Measurements from ENCODE around the gene MEN1. TPM values are rescaled to one million over a fixed set of nuclear protein-coding genes. Genes with fewer than 3 reads are reported as not detected.

The MEN1 gene
- total RNA-seq, 2 experiments from 2014 or later: 16.4 to 17.7 TPM

- peaks cover 36% of the 10 kb centered on the region for H3K4me1 Mint-ChIP-seq (ENCODE audit: low read depth)
- intact Hi-C loops (cut with DNase I, micrococcal nuclease): loop anchor here in 1 of 2 experiments (5.0 kb wide), 2 partner anchors 83 to 308 kb away; partner anchors contain the start of gene TM7SF2
- no peak for TF ChIP-seq CTCF (IDR thresholded peaks at IDR 0.05)
- Histone ChIP-seq H3K4me3 (ENCODE audit: low read length) (peak overlapping the region; percentile 85), H3K27ac (ENCODE audit: low read depth in 1 of 2, low read length in 2 of 2) (peak overlapping the region; percentile 86 to 95), H3K4me1 (ENCODE audit: insufficient read depth, low read length) (peaks cover 42% of the 10 kb centered on the region), H3K27me3 (ENCODE audit: control insufficient read depth in 1 of 2, insufficient read depth in 2 of 2, low read length in 2 of 2) (no peaks in the 10 kb centered on the region), H3K36me3 (ENCODE audit: insufficient read depth, low read length) (peaks cover 55% of the 10 kb centered on the region), H3K9me3 (ENCODE audit: control insufficient read depth in 1 of 2, insufficient read depth in 1 of 2, low read length in 2 of 2) (no peaks in the 10 kb centered on the region)
- ChIA-PET CTCF (interaction anchor here (1.2 to 1.9 kb wide), 3 partner anchors 40 to 84 kb away, joined by 3 to 4 read pairs (median 4); partner anchors contain the start of gene CDC42BPG), POLR2A (interaction anchor here (0.9 to 5.7 kb wide), 11 partner anchors 10 to 331 kb away, joined by 3 to 81 read pairs (median 8); partner anchors contain the start of genes CDC42BPG, EHD1, RASGRP2 and SF1)
- no peaks in the 10 kb centered on the region for H3K27me3 Mint-ChIP-seq
- H3K36me3 Mint-ChIP-seq (ENCODE audit: low read depth): peaks cover 58% of the 10 kb centered on the region
- H3K9me3 Mint-ChIP-seq: no peaks in the 10 kb centered on the region
- H3K4me3 Mint-ChIP-seq: peak overlapping the region; percentile 91
- no peak for ATAC-seq (ENCODE audit: poor library complexity)
- H3K27ac Mint-ChIP-seq: peak overlapping the region; percentile 91
- peak in 1 of 14 experiments; percentile 55 for DNase-seq
These were observed 6.5 kb downstream of the MEN1 start for GRCh38 chr11:64803846-64804345.

GRCh38 chr11:64803158-64803845 lies 7.0 kb downstream of the MEN1 start, which contains the start of gene MAP4K2:
TSS of gene MAP4K2 (minus strand) at chr11:64803214. CDS start at chr11:64803149, 65 bp downstream.
- peak within 1 kb of the TSS; percentile 91 for H3K27ac Mint-ChIP-seq
- H3K4me1 Mint-ChIP-seq (ENCODE audit: low read depth): peaks cover 38% of the 10 kb centered on the region
- DNase-seq: peak; percentile 67 to 97 (median 83)
- ATAC-seq (ENCODE audit: poor library complexity): peak; percentile 86
- H3K27me3 ChIP-seq (ENCODE audit: control insufficient read depth in 1 of 2, insufficient read depth in 2 of 2, low read length in 2 of 2): no peaks in the 10 kb centered on the region
- POLR2A ChIA-PET: interaction anchor here (0.9 to 5.7 kb wide), 17 partner anchors 8 to 486 kb away, joined by 3 to 81 read pairs (median 8); partner anchors contain the start of genes CDC42BPG, EHD1, FAU and MAJIN
- peak within 1 kb of the TSS; percentile 91 for H3K4me3 Mint-ChIP-seq
- no peak for TF ChIP-seq CTCF (IDR thresholded peaks at IDR 0.05)
- H3K36me3 ChIP-seq (ENCODE audit: insufficient read depth, low read length): peaks cover 59% of the 10 kb centered on the region
- H3K9me3 ChIP-seq (ENCODE audit: control insufficient read depth in 1 of 2, insufficient read depth in 1 of 2, low read length in 2 of 2): no peaks in the 10 kb centered on the region
- no peaks in the 10 kb centered on the region for H3K9me3 Mint-ChIP-seq
- H3K36me3 Mint-ChIP-seq (ENCODE audit: low read depth): peaks cover 62% of the 10 kb centered on the region
- no peaks in the 10 kb centered on the region for H3K27me3 Mint-ChIP-seq
- intact Hi-C loops (cut with DNase I, micrococcal nuclease): loop anchor here in 1 of 2 experiments (5.0 kb wide), 2 partner anchors 84 to 309 kb away; partner anchors contain the start of gene TM7SF2
- peak within 1 kb of the TSS; percentile 85 for H3K4me3 ChIP-seq (ENCODE audit: low read length)
- CTCF ChIA-PET: interaction anchor here (1.1 to 1.9 kb wide), 4 partner anchors 41 to 85 kb away, joined by 3 to 4 read pairs (median 4); partner anchors contain the start of gene CDC42BPG
- peaks cover 41% of the 10 kb centered on the region for H3K4me1 ChIP-seq (ENCODE audit: insufficient read depth, low read length)
- peak within 1 kb of the TSS; percentile 86 to 95 for H3K27ac ChIP-seq (ENCODE audit: low read depth in 1 of 2, low read length in 2 of 2)

- Histone ChIP-seq H3K36me3 (ENCODE audit: insufficient read depth, low read length) (peaks cover 56% of the 10 kb centered on the region), H3K27ac (ENCODE audit: low read depth in 1 of 2, low read length in 2 of 2) (peak overlapping the region; percentile 75 to 85), H3K4me1 (ENCODE audit: insufficient read depth, low read length) (peaks cover 41% of the 10 kb centered on the region), H3K27me3 (ENCODE audit: control insufficient read depth in 1 of 2, insufficient read depth in 2 of 2, low read length in 2 of 2) (no peaks in the 10 kb centered on the region), H3K4me3 (ENCODE audit: low read length) (peak overlapping the region; percentile 76), H3K9me3 (ENCODE audit: control insufficient read depth in 1 of 2, insufficient read depth in 1 of 2, low read length in 2 of 2) (no peaks in the 10 kb centered on the region)
- POLR2A ChIA-PET: interaction anchor here (0.5 to 5.7 kb wide), 19 partner anchors 8 to 485 kb away, joined by 3 to 81 read pairs (median 5); partner anchors contain the start of genes CDC42BPG, EHD1, FAU and MAJIN
- CTCF ChIA-PET: interaction anchor here (0.9 to 2.8 kb wide), 7 partner anchors 14 to 83 kb away, joined by 3 to 7 read pairs (median 3); partner anchors contain the start of gene CDC42BPG
- DNase-seq (peak in 12 of 14 experiments; percentile 13 to 76 (median 42)), ATAC-seq (ENCODE audit: poor library complexity) (peak; percentile 22)
- Mint-ChIP-seq H3K4me1 (ENCODE audit: low read depth) (peaks cover 34% of the 10 kb centered on the region), H3K36me3 (ENCODE audit: low read depth) (peaks cover 57% of the 10 kb centered on the region), H3K9me3 (no peaks in the 10 kb centered on the region), H3K4me3 (peak overlapping the region; percentile 85), H3K27ac (peak overlapping the region; percentile 76), H3K27me3 (no peaks in the 10 kb centered on the region)
- no peak for TF ChIP-seq CTCF (IDR thresholded peaks at IDR 0.05)
- intact Hi-C loops (cut with DNase I, micrococcal nuclease): loop anchor here in 1 of 2 experiments (5.0 kb wide), 2 partner anchors 85 to 310 kb away; partner anchors contain the start of gene TM7SF2
These were observed 7.8 kb downstream of the MEN1 start for GRCh38 chr11:64802370-64803157.

Measured in CD4-positive, alpha-beta T cell (primary cell).